Measurements from ENCODE around the gene HLCS.

Gene HLCS

GRCh38 chr21:36734367-36735200 lies 231.9 kb downstream of the HLCS start:
- peak in 1 of 10 donors; percentile 20 for DNase-seq
- intact Hi-C loops (cut with DNase I) = no loop called here

GRCh38 chr21:36733857-36734256 lies 232.6 kb downstream of the HLCS start:
- DNase-seq = peak in 1 of 10 donors; percentile 17
- intact Hi-C loops (cut with DNase I) = no loop called here

GRCh38 chr21:36732761-36733160 lies 233.7 kb downstream of the HLCS start:
- intact Hi-C loops (cut with DNase I) = no loop called here
- DNase-seq = peak in 1 of 10 donors; percentile 55

DNA sequence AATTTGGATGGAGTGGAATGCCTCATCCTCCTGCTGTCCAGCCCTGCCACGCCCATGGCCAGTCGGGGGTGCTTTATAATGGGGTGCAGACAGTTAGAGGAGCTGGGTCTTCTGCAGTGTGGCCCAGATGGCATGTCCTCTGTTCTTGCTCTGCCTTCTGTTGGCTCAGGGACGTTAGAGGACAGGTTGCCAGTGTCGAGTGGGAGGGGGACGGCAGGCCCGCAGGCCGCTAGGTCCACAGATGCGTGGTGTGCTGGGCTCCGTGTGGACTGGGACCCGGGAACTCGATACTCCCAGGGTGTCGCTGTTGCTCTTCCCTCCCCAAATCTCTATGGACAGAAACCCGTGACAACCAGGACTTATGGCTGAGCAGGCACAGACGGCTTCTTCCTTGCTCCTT lies 234.3 kb downstream of the HLCS start:
- DNase-seq = peak in 1 of 10 donors; percentile 39

GRCh38 chr21:36730291-36731281 lies 235.9 kb downstream of the HLCS start:
- intact Hi-C loops (cut with DNase I) = no loop called here
- peak in 2 of 10 donors; percentile 58 to 83 for DNase-seq

More for the DNA sequence above, 234.3 kb downstream of the HLCS start:
- intact Hi-C loops (cut with DNase I) = no loop called here

GRCh38 chr21:36729310-36729970 lies 237.0 kb downstream of the HLCS start:
- intact Hi-C loops (cut with DNase I) = no loop called here
- peak in 2 of 10 donors; percentile 20 to 41 for DNase-seq

DNA sequence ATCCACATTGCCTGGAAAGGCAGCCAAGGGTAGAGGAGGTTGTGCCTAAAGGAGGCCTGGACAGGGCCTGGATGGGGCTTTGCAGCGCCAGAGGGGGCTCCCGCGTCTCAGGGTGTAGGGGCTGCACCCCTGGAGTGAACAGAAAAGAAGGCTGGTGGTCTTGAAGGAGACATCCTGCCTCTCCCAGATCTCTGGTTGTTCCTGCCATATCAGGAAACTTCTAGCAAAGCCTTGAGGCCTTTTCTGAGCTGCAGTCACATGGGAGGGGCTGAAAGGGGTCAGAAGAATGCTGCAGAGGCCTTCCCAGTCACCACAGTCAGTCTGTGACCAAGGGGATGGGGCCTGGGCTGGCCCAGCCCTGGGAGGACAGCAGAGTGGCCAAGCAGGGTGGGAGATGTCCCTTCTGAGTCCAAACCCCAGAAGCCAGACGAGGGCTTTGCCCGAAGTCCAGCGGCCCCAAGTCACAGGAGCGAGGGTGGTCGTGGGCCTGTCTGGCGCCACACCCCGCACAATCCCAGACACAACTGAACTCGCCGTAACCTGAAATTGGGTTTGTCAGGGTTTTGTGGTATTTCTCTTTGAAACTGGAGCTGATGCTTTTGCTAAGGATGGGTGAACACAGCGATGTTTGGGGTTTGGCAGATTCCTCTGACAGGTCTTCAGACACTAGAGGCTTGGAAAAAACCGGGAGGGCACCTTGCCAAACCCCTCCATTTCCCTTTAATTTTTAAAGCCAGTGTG lies 237.9 kb downstream of the HLCS start:
- intact Hi-C loops (cut with DNase I) = no loop called here
- DNase-seq = peak in 2 of 10 donors; percentile 19 to 45

DNA sequence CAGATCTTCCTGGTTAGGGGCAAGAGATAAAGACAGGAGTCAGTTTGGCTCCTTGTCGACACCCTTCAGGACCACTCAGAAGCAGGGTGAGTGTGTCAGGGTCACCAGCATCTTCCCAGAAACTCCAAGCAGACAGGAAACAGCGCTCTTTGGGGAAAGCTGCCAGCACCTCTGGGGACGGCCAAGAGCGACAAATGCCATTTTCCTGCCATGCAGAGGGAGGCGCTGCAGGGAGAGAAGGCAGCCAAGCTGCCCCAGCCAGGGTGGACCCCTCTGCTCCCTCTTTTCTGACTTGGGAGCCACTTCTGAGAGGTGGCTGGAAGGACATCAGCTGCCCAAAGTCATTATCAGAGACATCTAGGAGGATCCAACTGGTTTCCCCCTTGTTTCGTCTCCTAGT lies 238.6 kb downstream of the HLCS start:
- intact Hi-C loops (cut with DNase I) = no loop called here
- DNase-seq = peak in 2 of 10 donors; percentile 23 to 66

- intact Hi-C loops (cut with DNase I) = no loop called here
- peak in 1 of 10 donors; percentile 65 for DNase-seq
These were observed 240.6 kb downstream of the HLCS start for GRCh38 chr21:36725793-36726386.

GRCh38 chr21:36724660-36725059 lies 241.8 kb downstream of the HLCS start:
- no peak for DNase-seq
- intact Hi-C loops (cut with DNase I) = no loop called here

GRCh38 chr21:36723371-36723881 lies 243.0 kb downstream of the HLCS start:
- intact Hi-C loops (cut with DNase I) = no loop called here
- DNase-seq = peak in 2 of 10 donors; percentile 55 to 72

DNA sequence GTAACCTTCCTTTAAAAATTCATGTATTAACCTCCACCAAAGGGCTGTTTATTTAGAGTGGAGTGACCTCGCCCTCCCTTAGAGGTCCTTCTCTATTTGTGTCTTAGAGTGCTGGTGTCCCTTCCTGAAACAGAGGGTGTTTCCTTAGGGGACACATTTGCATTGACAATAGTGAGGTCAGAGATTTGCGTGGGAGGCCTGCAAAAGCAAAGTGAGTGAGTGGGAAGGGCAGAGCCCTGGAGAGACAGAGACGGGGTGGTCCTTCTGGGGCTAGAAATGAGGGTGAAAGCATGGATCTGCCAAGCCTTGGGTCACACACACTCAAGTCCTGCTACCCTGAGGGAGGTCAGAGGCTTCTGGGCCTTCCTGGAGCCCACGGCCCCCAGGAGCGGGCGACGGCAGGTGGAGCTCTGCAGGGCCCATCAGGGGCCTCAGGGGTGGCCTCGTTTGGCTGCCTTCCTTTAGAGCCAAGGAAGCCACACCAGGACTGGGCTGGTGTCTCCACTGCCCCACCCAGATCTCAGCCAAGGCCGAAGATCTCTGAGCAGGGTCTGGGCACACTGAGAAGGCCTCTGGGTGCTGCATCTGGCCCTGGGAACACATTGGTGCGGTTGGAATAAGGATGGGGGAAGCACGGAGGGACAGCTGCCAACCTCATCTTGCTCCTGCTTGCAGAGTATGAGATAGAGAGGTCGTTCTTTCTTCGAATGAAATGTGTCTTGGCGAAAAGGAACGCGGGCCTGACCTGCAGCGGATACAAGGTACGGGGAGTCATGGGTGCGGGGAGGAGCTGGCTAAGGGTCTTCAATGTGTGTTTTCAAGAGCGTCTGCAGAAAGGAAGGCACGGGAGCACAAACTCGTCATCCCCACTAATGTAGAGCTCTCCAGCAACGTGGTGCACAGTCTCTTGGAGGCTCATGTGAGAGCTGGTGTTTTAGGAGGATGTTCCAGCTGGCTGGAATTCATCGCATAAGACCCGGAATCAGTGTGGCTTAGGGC lies 243.8 kb downstream of the HLCS start:
- peak in 2 of 10 donors; percentile 21 to 52 for DNase-seq
- intact Hi-C loops (cut with DNase I) = no loop called here

- DNase-seq = peak in 1 of 10 donors; percentile 55
- intact Hi-C loops (cut with DNase I) = no loop called here
These were observed 244.7 kb downstream of the HLCS start for GRCh38 chr21:36721817-36722216.

- intact Hi-C loops (cut with DNase I) = loop anchor here (10.0 kb wide), 1 partner anchor 215 kb away; no protein-coding TSS in a partner anchor
- peak in 2 of 10 donors; percentile 55 to 79 for DNase-seq
These were observed 246.9 kb downstream of the HLCS start for GRCh38 chr21:36719614-36720013.

DNA sequence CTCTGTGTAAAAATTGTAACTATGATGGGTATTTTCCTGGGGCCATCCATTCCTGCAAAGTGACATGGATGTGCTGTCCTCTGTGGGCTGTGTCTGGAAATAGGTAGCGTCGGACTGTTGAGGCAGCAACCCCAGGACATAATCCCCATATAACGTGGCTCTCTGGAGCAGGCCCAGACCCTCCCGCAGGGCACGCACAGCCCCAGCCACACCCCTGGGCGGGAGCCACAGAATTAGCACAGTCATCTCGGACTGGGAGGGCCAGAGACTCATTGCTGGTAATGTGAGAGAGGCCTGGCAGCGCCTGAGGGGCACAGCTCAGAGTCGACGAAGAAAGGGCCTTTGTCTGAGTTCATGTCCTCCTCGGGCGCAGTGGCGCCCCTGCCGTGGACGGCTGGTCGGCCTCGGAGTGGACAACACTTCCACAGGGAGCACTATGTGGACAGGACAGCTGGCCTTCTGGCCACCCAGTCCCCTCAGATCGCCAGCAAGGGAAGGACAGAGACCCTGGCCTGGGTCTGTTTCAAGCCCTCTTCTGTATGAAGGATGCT lies 247.4 kb downstream of the HLCS start:
- peak; percentile 40 to 96 (median 74) for DNase-seq

DNA sequence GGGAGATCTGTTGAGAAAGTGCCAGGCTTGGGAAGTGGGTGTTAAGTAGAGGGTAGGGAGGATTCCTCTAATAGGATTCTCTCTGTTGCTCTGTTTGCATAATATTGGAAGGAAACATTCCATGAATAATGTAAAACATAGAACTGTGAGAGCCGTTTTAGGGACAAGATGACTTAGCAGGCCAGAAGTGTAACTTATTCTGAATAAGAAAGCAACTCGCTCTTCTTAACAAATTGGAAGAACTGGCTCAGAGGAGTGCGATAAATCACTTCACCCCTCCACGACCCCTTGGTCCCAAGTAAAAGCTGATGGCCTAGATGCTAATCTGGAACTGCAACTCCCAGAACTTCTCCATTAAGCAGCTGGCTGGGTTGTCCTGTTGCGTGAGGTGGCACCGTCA lies 248.5 kb downstream of the HLCS start:
- intact Hi-C loops (cut with DNase I) = loop anchor here (10.0 kb wide), 1 partner anchor 213 kb away; no protein-coding TSS in a partner anchor
- DNase-seq = no peak

More for the DNA sequence above, 247.4 kb downstream of the HLCS start:
- intact Hi-C loops (cut with DNase I) = loop anchor here (10.0 kb wide), 1 partner anchor 214 kb away; no protein-coding TSS in a partner anchor

- no peak for DNase-seq
- intact Hi-C loops (cut with DNase I) = loop anchor here (10.0 kb wide), 1 partner anchor 212 kb away; no protein-coding TSS in a partner anchor
These were observed 249.6 kb downstream of the HLCS start for GRCh38 chr21:36716836-36717235.

Data from posterior cingulate gyrus (tissue), 11 donors.